OCI-LY1 (cell line): Measurements from ENCODE around the gene CCDC154.

ENCODE experiments used
- H2AFZ ChIP-seq: fragments of 200-600 bp; sonication (generic), shearing (Covaris generic); 2 replicates; pipeline ENCODE4 v1.6.0; 2014; ENCODE audit warnings: antibody characterized with exemption, mild to moderate bottlenecking, low read length
- H3F3A ChIP-seq: fragments of 200-600 bp; sonication (generic), shearing (Covaris generic); 2 replicates; pipeline ENCODE4 v1.6.0; 2014; ENCODE audit warnings: mild to moderate bottlenecking, antibody characterized with exemption, low read length, moderate library complexity; ENCODE audit not compliant: insufficient read depth
- H3K27ac ChIP-seq: fragments of 200-600 bp; sonication (generic); 2 replicates; pipeline ENCODE4 v1.5.1; 2014; ENCODE audit warnings: low read length, mixed run types, mild to moderate bottlenecking, low read depth; ENCODE audit not compliant: poor library complexity, severe bottlenecking
- H3K27me3 ChIP-seq: fragments of 200-600 bp; sonication (generic); 2 replicates; pipeline ENCODE4 v1.6.0; 2014; ENCODE audit warnings: antibody characterized with exemption, mild to moderate bottlenecking, low read length, moderate library complexity; ENCODE audit not compliant: insufficient read depth
- H3K36me3 ChIP-seq: fragments of 200-600 bp; sonication (generic); 2 replicates; pipeline ENCODE4 v1.6.1; 2014; ENCODE audit warnings: mild to moderate bottlenecking, antibody characterized with exemption, low read length, moderate library complexity, mixed read lengths; ENCODE audit not compliant: insufficient read depth
- H3K4me1 ChIP-seq: fragments of 200-600 bp; sonication (generic); 2 replicates; pipeline ENCODE4 v1.5.1; 2014; ENCODE audit warnings: mild to moderate bottlenecking, low read length, moderate library complexity; ENCODE audit not compliant: insufficient read depth, severe bottlenecking
- H3K4me2 ChIP-seq: fragments of 200-600 bp; sonication (generic), shearing (Covaris generic); 2 replicates; pipeline ENCODE4 v1.6.1; 2014; ENCODE audit warnings: low read length
- H3K4me3 ChIP-seq: fragments of 200-600 bp; sonication (generic); 2 replicates; pipeline ENCODE4 v1.5.1; 2014; ENCODE audit warnings: low read length, low read depth, mild to moderate bottlenecking, mixed read lengths; ENCODE audit not compliant: poor library complexity, severe bottlenecking
- H3K79me2 ChIP-seq: fragments of 200-600 bp; shearing (Covaris generic); 2 replicates; pipeline ENCODE4 v1.6.1; 2016; ENCODE audit warnings: mixed run types, low read length, mixed read lengths; ENCODE audit not compliant: insufficient read depth
- H3K9ac ChIP-seq: fragments of 200-600 bp; sonication (generic), shearing (Covaris generic); 2 replicates; pipeline ENCODE4 v1.6.1; 2014; ENCODE audit warnings: mild to moderate bottlenecking, low read length, mixed read lengths
- H3K9me2 ChIP-seq: fragments of 200-600 bp; sonication (generic), shearing (Covaris generic); 2 replicates; pipeline ENCODE4 v1.6.1; 2014; ENCODE audit warnings: low read depth, mild to moderate bottlenecking, low read length, mixed read lengths
- H3K9me3 ChIP-seq: fragments of 200-600 bp; shearing (Covaris generic); 2 replicates; pipeline ENCODE4 v1.6.1; 2014; ENCODE audit warnings: low read length, mixed read lengths
- H4K20me1 ChIP-seq: fragments of 200-600 bp; sonication (generic), shearing (Covaris generic); 2 replicates; pipeline ENCODE4 v1.6.0; 2016; ENCODE audit warnings: mild to moderate bottlenecking, low read length; ENCODE audit not compliant: insufficient read depth
- CTCF ChIP-seq: fragments of 200-600 bp; sonication (generic), shearing (Covaris generic); IDR thresholded peaks from 2 replicates; pipeline ENCODE4 v1.5.1; 2017; ENCODE audit warnings: mild to moderate bottlenecking, antibody characterized with exemption, low read length, moderate library complexity, mixed read lengths
- EZH2 ChIP-seq: fragments of 200-600 bp; sonication (generic), shearing (Covaris generic); IDR thresholded peaks from 2 replicates; pipeline ENCODE4 v1.8.0; 2017; ENCODE audit warnings: borderline replicate concordance, mixed run types, mild to moderate bottlenecking, antibody characterized with exemption, low read length, moderate library complexity, mixed read lengths

The CCDC154 gene

GRCh38 chr16:1408171-1408837, 36.1 kb downstream of the CCDC154 start:
- H3F3A ChIP-seq, result no peaks in the 10 kb centered on the region
- no peaks in the 10 kb centered on the region for H4K20me1 ChIP-seq
- H3K9ac ChIP-seq, result peak overlapping the region; percentile 44; the same call in 1 of the 2 replicates
- no peaks in the 10 kb centered on the region for H3K27me3 ChIP-seq
- H3K4me3 ChIP-seq, result peak overlapping the region; percentile 64
- H3K9me2 ChIP-seq, result no peaks in the 10 kb centered on the region
- peaks cover 18% of the 10 kb centered on the region for H3K36me3 ChIP-seq
- H3K9me3 ChIP-seq, result no peaks in the 10 kb centered on the region
- peaks cover 10% of the 10 kb centered on the region for H3K4me1 ChIP-seq
- no peak overlapping the region for H2AFZ ChIP-seq
- no peak for TF ChIP-seq EZH2
- no peaks in the 10 kb centered on the region for H3K79me2 ChIP-seq
- no peak overlapping the region for H3K27ac ChIP-seq
- peak overlapping the region; percentile 85 for H3K4me2 ChIP-seq

- H4K20me1 ChIP-seq, result no peaks in the 10 kb centered on the region
- H3K27ac ChIP-seq, result no peak overlapping the region
Measured at GRCh38 chr16:1407753-1408152, 36.6 kb downstream of the CCDC154 start.

GRCh38 chr16:1403733-1404132, 40.6 kb downstream of the CCDC154 start:
- no peak overlapping the region for H3K9ac ChIP-seq
- peaks cover 29% of the 10 kb centered on the region for H3K36me3 ChIP-seq
- TF ChIP-seq CTCF, result no peak
- no peak for TF ChIP-seq EZH2

More at GRCh38 chr16:1407753-1408152, 36.6 kb downstream of the CCDC154 start:
- Histone ChIP-seq H2AFZ (no peak overlapping the region), H3F3A (no peaks in the 10 kb centered on the region), H3K4me2 (peak overlapping the region; percentile 85), H3K9me3 (no peaks in the 10 kb centered on the region), H3K79me2 (no peaks in the 10 kb centered on the region), H3K4me3 (peak overlapping the region; percentile 64), H3K4me1 (peaks cover 9% of the 10 kb centered on the region), H3K9me2 (no peaks in the 10 kb centered on the region), H3K9ac (no peak overlapping the region), H3K27me3 (no peaks in the 10 kb centered on the region), H3K36me3 (peaks cover 16% of the 10 kb centered on the region)
- TF ChIP-seq EZH2 (no peak), CTCF (no peak)

GRCh38 chr16:1403036-1403435, 41.3 kb downstream of the CCDC154 start:
- H3K9me3 ChIP-seq, result no peaks in the 10 kb centered on the region
- no peaks in the 10 kb centered on the region for H3K27me3 ChIP-seq
- H2AFZ ChIP-seq, result no peak overlapping the region
- H3K4me2 ChIP-seq, result no peak overlapping the region
- H4K20me1 ChIP-seq, result no peaks in the 10 kb centered on the region
- no peaks in the 10 kb centered on the region for H3K79me2 ChIP-seq
- no peak overlapping the region for H3K4me3 ChIP-seq
- TF ChIP-seq CTCF, result no peak
- no peak for TF ChIP-seq EZH2
- no peak overlapping the region for H3K27ac ChIP-seq
- H3K9ac ChIP-seq, result no peak overlapping the region
- peaks cover 4% of the 10 kb centered on the region for H3K4me1 ChIP-seq
- H3K9me2 ChIP-seq, result no peaks in the 10 kb centered on the region
- peaks cover 34% of the 10 kb centered on the region for H3K36me3 ChIP-seq
- no peaks in the 10 kb centered on the region for H3F3A ChIP-seq

More at GRCh38 chr16:1403733-1404132, 40.6 kb downstream of the CCDC154 start:
- H3K9me3 ChIP-seq, result no peaks in the 10 kb centered on the region
- no peak overlapping the region for H3K27ac ChIP-seq
- no peaks in the 10 kb centered on the region for H3K27me3 ChIP-seq
- peaks cover 8% of the 10 kb centered on the region for H3K4me1 ChIP-seq
- no peaks in the 10 kb centered on the region for H4K20me1 ChIP-seq
- no peak overlapping the region for H3K4me2 ChIP-seq
- H3F3A ChIP-seq, result no peaks in the 10 kb centered on the region
- no peaks in the 10 kb centered on the region for H3K79me2 ChIP-seq
- H3K4me3 ChIP-seq, result no peak overlapping the region
- H3K9me2 ChIP-seq, result no peaks in the 10 kb centered on the region
- H2AFZ ChIP-seq, result no peak overlapping the region
